HepG2 (cell line): ENCODE data around the gene ARHGAP30. TPM values are rescaled to one million over a fixed set of nuclear protein-coding genes. Genes with fewer than 3 reads are reported as not detected.

Experiments used
- ARID3A ChIP-seq: IDR thresholded peaks from 2 replicates; pipeline ENCODE4 v1.6.1; 2012; ENCODE audit warnings: low read depth, low read length, improper control_type of control experiment
- CHD4 ChIP-seq: fragments of 200-600 bp; sonication (generic); IDR thresholded peaks from 2 replicates; pipeline ENCODE4 v1.7.0; 2017; ENCODE audit warnings: mild to moderate bottlenecking, low read length, borderline replicate concordance
- KLF12 ChIP-seq: sonication (generic); formaldehyde crosslinking; IDR thresholded peaks from 2 replicates; pipeline ENCODE4 v1.4.0; 2020; ENCODE audit warnings: missing genetic modification reagents, borderline replicate concordance
- KMT2B ChIP-seq: IDR thresholded peaks from 2 replicates; pipeline ENCODE4 v1.6.1; 2016; ENCODE audit warnings: missing genetic modification reagents, missing compliant biosample characterization
- NFKBIZ ChIP-seq: IDR thresholded peaks from 2 replicates; pipeline ENCODE4 v1.6.1; 2018; ENCODE audit warnings: missing genetic modification reagents, missing compliant biosample characterization
- NR0B2 ChIP-seq: sonication (generic); formaldehyde crosslinking; IDR thresholded peaks from 2 replicates; pipeline ENCODE4 v1.4.0; 2020; ENCODE audit warnings: mild to moderate bottlenecking, missing genetic modification reagents
- PATZ1 ChIP-seq: sonication (generic); formaldehyde crosslinking; IDR thresholded peaks from 2 replicates; pipeline ENCODE4 v1.4.0; 2020; ENCODE audit warnings: missing genetic modification reagents
- PLSCR1 ChIP-seq: sonication (generic); formaldehyde crosslinking; IDR thresholded peaks from 2 replicates; pipeline ENCODE4 v1.5.0; 2020; ENCODE audit warnings: missing genetic modification reagents, mild to moderate bottlenecking, borderline replicate concordance
- RCOR2 ChIP-seq: IDR thresholded peaks from 2 replicates; pipeline ENCODE4 v1.6.1; 2016; ENCODE audit warnings: missing biosample characterization, missing genetic modification reagents
- SIN3B ChIP-seq: fragments of 150-350 bp; IDR thresholded peaks from 2 replicates; pipeline ENCODE4 v1.6.1; 2014; ENCODE audit warnings: low read length
- SKIL ChIP-seq: sonication (generic); formaldehyde crosslinking; IDR thresholded peaks from 2 replicates; pipeline ENCODE4 v1.8.0; 2022; ENCODE audit warnings: missing genetic modification reagents, mild to moderate bottlenecking, moderate library complexity, borderline replicate concordance
- SPEN ChIP-seq: sonication (generic); formaldehyde crosslinking; IDR thresholded peaks from 2 replicates; pipeline ENCODE4 v1.5.1; 2020; ENCODE audit warnings: low read depth, mild to moderate bottlenecking, missing genetic modification reagents
- STAG1 ChIP-seq: sonication (generic); formaldehyde crosslinking; IDR thresholded peaks from 2 replicates; pipeline ENCODE4 v1.4.0; 2020; ENCODE audit warnings: missing genetic modification reagents
- TEAD3 ChIP-seq: optimal IDR thresholded peaks from 2 replicates; pipeline ENCODE3; 2016; ENCODE audit warnings: borderline replicate concordance
- TEF ChIP-seq: sonication (generic); formaldehyde crosslinking; IDR thresholded peaks from 2 replicates; pipeline ENCODE4 v1.5.0; 2020; ENCODE audit warnings: missing genetic modification reagents
- U2AF1 ChIP-seq: fragments of 200-400 bp; formaldehyde crosslinking; optimal IDR thresholded peaks from 2 replicates; pipeline ENCODE3; 2017; ENCODE audit warnings: mild to moderate bottlenecking, low read depth, low read length
- ZFX ChIP-seq: sonication (generic); formaldehyde crosslinking; IDR thresholded peaks from 2 replicates; pipeline ENCODE4 v1.4.0; 2020; ENCODE audit warnings: mild to moderate bottlenecking, low read depth, missing genetic modification reagents, moderate library complexity
- ZNF383 ChIP-seq: sonication (generic); formaldehyde crosslinking; IDR thresholded peaks from 2 replicates; pipeline ENCODE4 v1.4.0; 2020; ENCODE audit warnings: missing genetic modification reagents, mild to moderate bottlenecking, borderline replicate concordance
- ZNF674 ChIP-seq: sonication (generic); formaldehyde crosslinking; IDR thresholded peaks from 2 replicates; pipeline ENCODE4 v1.5.0; 2020; ENCODE audit warnings: low read depth, mild to moderate bottlenecking, missing genetic modification reagents
- ZNF740 ChIP-seq: sonication (generic); formaldehyde crosslinking; IDR thresholded peaks from 2 replicates; pipeline ENCODE4 v1.4.0; 2020; ENCODE audit warnings: missing genetic modification reagents
- ZNF768 ChIP-seq: sonication (generic); formaldehyde crosslinking; IDR thresholded peaks from 2 replicates; pipeline ENCODE4 v1.4.0; 2020; ENCODE audit warnings: missing genetic modification reagents
- polyA plus RNA-seq, 8 experiments: library from polyadenylated mRNA; depleted of rRNA in 3 of 8; stranded (reverse) in 7 of 8; unstranded in 1 of 8; fragments of >200 nt; fragmentation: Illumina TruSeq in 4 of 8; extraction: Trizol in 4 of 8; gene quantifications; 2 replicates each; pipeline versions ENCODE4 v1.2.1 to v1.2.3, GENCODE V29; 2011 to 2016; ENCODE audit warnings: low read depth in 4 of 8, missing spikeins in 1 of 8, mixed read lengths in 1 of 8; ENCODE audit not compliant: insufficient read depth in 1 of 8
- total RNA-seq, 5 experiments: library from RNA; depleted of rRNA; stranded (reverse); fragments of >200 nt; fragmentation: Illumina TruSeq; extraction: Trizol; gene quantifications; 2 replicates each; pipeline ENCODE4 v1.2.3, GENCODE V29; 2016; ENCODE audit warnings: low read depth in 1 of 5

Gene ARHGAP30
- total and polyA plus RNA-seq, 2 of the 13 experiments (the other 11 are each of a cell fraction or from before 2014, with no cell fraction given) = 0.13 to 0.20 TPM

GRCh38 chr1:161098210-161099068 lies 28.7 kb upstream of the ARHGAP30 start, which contains the start of gene KLHDC9 (continued):
- TF ChIP-seq PLSCR1 (CRISPR knock-in tag) = no peak
- no peak for TF ChIP-seq PATZ1
- TF ChIP-seq KLF12 (CRISPR knock-in tag) = 0 out of 2 replicates have a peak, but pooled peaks have one; percentile 23
- 0 out of 2 replicates have a peak, but pooled peaks have one; percentile 23 for TF ChIP-seq ZNF768 (CRISPR knock-in tag)
- TF ChIP-seq TEF = no peak
- no peak for TF ChIP-seq ARID3A
- peak; percentile 18 for TF ChIP-seq TEAD3 (CRISPR knock-in tag)
- TF ChIP-seq U2AF1 = no peak
- TF ChIP-seq SPEN (CRISPR knock-in tag) = peak; percentile 25; the same call in 1 of the 2 replicates
- no peak for TF ChIP-seq ZNF383 (CRISPR knock-in tag)
- TF ChIP-seq CHD4 = no peak
- no peak for TF ChIP-seq RCOR2 (CRISPR knock-in tag)
- TF ChIP-seq ZNF674 = no peak
- TF ChIP-seq SIN3B = no peak
- 0 out of 2 replicates have a peak, but pooled peaks have one; percentile 32 for TF ChIP-seq ZNF740 (CRISPR knock-in tag)
- TF ChIP-seq NR0B2 (CRISPR knock-in tag) = no peak; the same call in 1 of the 2 replicates
- no peak for TF ChIP-seq NFKBIZ (CRISPR knock-in tag)
- TF ChIP-seq STAG1 (CRISPR knock-in tag) = peak; percentile 17; the same call in 1 of the 2 replicates
- TF ChIP-seq KMT2B = peak; percentile 68
- TF ChIP-seq SKIL (CRISPR knock-in tag) = no peak
- peak; percentile 67 for TF ChIP-seq ZFX
